H1 (cell line): ENCODE measurements around the gene HARS2. TPM values are rescaled to one million over a fixed set of nuclear protein-coding genes. Genes with fewer than 3 reads are reported as not detected.

Experiments used
- CTCF ChIA-PET: fragments of 300-600 bp; sonication (Branson Sonifier 250); formaldehyde crosslinking; loops from one replicate; lab custom pipeline; 2021; ENCODE audit not compliant: partially characterized antibody; lab: Charles Lee
- POLR2A ChIA-PET: fragments of 300-600 bp; sonication (Branson Sonifier 250); formaldehyde crosslinking; loops from one replicate; lab custom pipeline; 2021; ENCODE audit warnings: inconsistent platforms; ENCODE audit not compliant: partially characterized antibody; lab: Charles Lee
- DNase-seq, 2 experiments: peaks; one replicate each; pipeline versions ENCODE4 v3.0.0 to v3.0.0-alpha.2; 2010 to 2022; ENCODE audit warnings: low spot score in 2 of 2, low read depth in 1 of 2, mixed read lengths in 1 of 2
- FAIRE-seq: peaks from 2 replicates; lab custom pipeline; 2011; peaks lifted over from hg19 to GRCh38; lab: Jason Lieb, UNC
- H2AFZ ChIP-seq: 2 replicates; pipeline ENCODE4 v1.8.1; 2012; ENCODE audit warnings: low read length, inconsistent platforms
- H2AK5ac ChIP-seq: 2 replicates; pipeline ENCODE4 v1.6.1; 2013; ENCODE audit warnings: low read depth, low read length
- H2BK120ac ChIP-seq: replicated peaks from 2 replicates; pipeline ENCODE3; 2013; ENCODE audit warnings: low read depth, low read length, inconsistent platforms
- H2BK12ac ChIP-seq: 2 replicates; pipeline ENCODE4 v1.6.1; 2013; ENCODE audit warnings: low read depth, low read length
- H2BK15ac ChIP-seq: 2 replicates; pipeline ENCODE4 v1.6.1; 2013; ENCODE audit warnings: low read length
- H2BK20ac ChIP-seq: 2 replicates; pipeline ENCODE4 v1.6.1; 2013; ENCODE audit warnings: low read length
- H2BK5ac ChIP-seq: 2 replicates; pipeline ENCODE4 v1.6.1; 2013; ENCODE audit warnings: low read depth, low read length
- H3K14ac ChIP-seq: 2 replicates; pipeline ENCODE4 v1.6.1; 2013; ENCODE audit warnings: inconsistent platforms; ENCODE audit not compliant: insufficient read length
- H3K18ac ChIP-seq: 2 replicates; pipeline ENCODE4 v1.6.1; 2013; ENCODE audit warnings: low read length; ENCODE audit errors: extremely low read depth
- H3K23ac ChIP-seq: 2 replicates; pipeline ENCODE4 v1.6.1; 2013; ENCODE audit warnings: inconsistent platforms; ENCODE audit not compliant: insufficient read length
- H3K23me2 ChIP-seq: 2 replicates; pipeline ENCODE4 v1.6.1; 2013; ENCODE audit warnings: low read depth, low read length
- H3K27ac ChIP-seq: 2 replicates; pipeline ENCODE4 v1.6.1; 2011; ENCODE audit warnings: low read depth, low read length, inconsistent platforms
- H3K27me3 ChIP-seq, 4 experiments: replicated peaks in 1 of 4; 1 replicate in 1 of 4; 2 replicates in 3 of 4; pipeline versions ENCODE4 v1.6.1 to v1.8.1; 2011 to 2013; ENCODE audit warnings: low read length in 3 of 4, mild to moderate bottlenecking in 3 of 4, inconsistent platforms in 2 of 4, mixed read lengths in 2 of 4, moderate library complexity in 1 of 4; ENCODE audit not compliant: control insufficient read depth in 3 of 4, insufficient read depth in 3 of 4; ENCODE audit errors: extremely low read depth in 1 of 4
- H3K36me3 ChIP-seq, 4 experiments: 2 replicates each; pipeline versions ENCODE4 v1.6.1 to v1.8.1; 2011 to 2013; ENCODE audit warnings: mild to moderate bottlenecking in 4 of 4, low read length in 3 of 4, moderate library complexity in 2 of 4, control low read depth in 1 of 4, inconsistent platforms in 1 of 4; ENCODE audit not compliant: insufficient read depth in 4 of 4, control insufficient read depth in 2 of 4
- H3K4ac ChIP-seq: replicated peaks from 2 replicates; pipeline ENCODE3; 2013; ENCODE audit warnings: low read length, low read depth, mixed read lengths, inconsistent platforms; ENCODE audit not compliant: insufficient read length
- H3K4me1 ChIP-seq, 4 experiments: replicated peaks in 1 of 4; 1 replicate in 1 of 4; 2 replicates in 3 of 4; pipeline versions ENCODE4 v1.6.1 to v1.8.1; 2011 to 2013; ENCODE audit warnings: low read length in 3 of 4, inconsistent platforms in 2 of 4, mixed read lengths in 1 of 4; ENCODE audit not compliant: insufficient read depth in 4 of 4, control insufficient read depth in 3 of 4
- H3K4me2 ChIP-seq, 2 experiments: 2 replicates each; pipeline versions ENCODE4 v1.6.1 to v1.8.1; 2011 to 2013; ENCODE audit warnings: low read depth in 2 of 2, low read length in 2 of 2, control low read depth in 1 of 2, inconsistent platforms in 1 of 2, mild to moderate bottlenecking in 1 of 2; ENCODE audit not compliant: insufficient read depth in 1 of 2
- H3K4me3 ChIP-seq, 4 experiments: fragments of 200-600, 300-600 bp in 1 of 4; sonication (generic), shearing (Covaris generic), sonication (Bioruptor Twin) in 1 of 4; 2 replicates each; pipeline versions ENCODE4 v1.5.1 to v1.8.1; 2011 to 2016; ENCODE audit warnings: low read length in 4 of 4, low read depth in 3 of 4, control low read depth in 2 of 4, inconsistent platforms in 2 of 4, mild to moderate bottlenecking in 2 of 4, mixed read lengths in 1 of 4, moderate library complexity in 1 of 4; ENCODE audit not compliant: insufficient read depth in 2 of 4; ENCODE audit errors: extremely low read depth in 1 of 4
- H3K56ac ChIP-seq: replicated peaks from 2 replicates; pipeline ENCODE3; 2013; ENCODE audit warnings: low read depth, mild to moderate bottlenecking, mixed read lengths, low read length, inconsistent platforms; ENCODE audit not compliant: insufficient read length
- H3K79me1 ChIP-seq: 2 replicates; pipeline ENCODE4 v1.6.1; 2013; ENCODE audit warnings: low read depth, low read length, control low read depth
- H3K79me2 ChIP-seq, 2 experiments: 2 replicates each; pipeline versions ENCODE4 v1.6.1 to v1.8.1; 2012 to 2013; ENCODE audit warnings: low read length in 2 of 2, mild to moderate bottlenecking in 2 of 2, inconsistent platforms in 1 of 2; ENCODE audit not compliant: insufficient read depth in 2 of 2, control insufficient read depth in 1 of 2
- H3K9ac ChIP-seq, 4 experiments: replicated peaks in 1 of 4; 1 replicate in 1 of 4; 2 replicates in 3 of 4; pipeline versions ENCODE4 v1.6.1 to v1.8.1; 2011 to 2013; ENCODE audit warnings: low read depth in 3 of 4, low read length in 3 of 4, control low read depth in 2 of 4, mild to moderate bottlenecking in 2 of 4, moderate library complexity in 2 of 4, inconsistent platforms in 1 of 4; ENCODE audit errors: extremely low read depth in 1 of 4
- H3K9me3 ChIP-seq, 2 experiments: 2 replicates each; pipeline versions ENCODE4 v1.6.1 to v1.8.1; 2012 to 2013; ENCODE audit warnings: mild to moderate bottlenecking in 2 of 2, moderate library complexity in 2 of 2, control low read depth in 1 of 2, inconsistent platforms in 1 of 2, low read depth in 1 of 2, low read length in 1 of 2, mixed read lengths in 1 of 2; ENCODE audit not compliant: insufficient read depth in 2 of 2
- H4K20me1 ChIP-seq, 2 experiments: replicated peaks in 1 of 2; 2 replicates each; pipeline versions ENCODE3 to v1.8.1; 2011 to 2013; ENCODE audit warnings: inconsistent platforms in 2 of 2, low read length in 2 of 2, mild to moderate bottlenecking in 1 of 2; ENCODE audit not compliant: insufficient read depth in 2 of 2, control insufficient read depth in 1 of 2
- H4K5ac ChIP-seq: 2 replicates; pipeline ENCODE4 v1.6.1; 2013; ENCODE audit warnings: low read length, low read depth, mixed read lengths, inconsistent platforms; ENCODE audit not compliant: insufficient read length
- H4K8ac ChIP-seq: 2 replicates; pipeline ENCODE4 v1.8.0; 2013; ENCODE audit warnings: mild to moderate bottlenecking, moderate library complexity, low read length, inconsistent platforms; ENCODE audit not compliant: insufficient read depth; ENCODE audit errors: extremely low read depth
- H4K91ac ChIP-seq: replicated peaks from 2 replicates; pipeline ENCODE3; 2013; ENCODE audit warnings: low read length, mixed read lengths, inconsistent platforms; ENCODE audit not compliant: insufficient read length
- BACH1 ChIP-seq: IDR thresholded peaks from 2 replicates; pipeline ENCODE4 v1.6.1; 2012; ENCODE audit warnings: low read length, improper control_type of control experiment
- CBX8 ChIP-seq: fragments of 300-800, 300-1000 bp; sonication (generic); IDR thresholded peaks from 2 replicates; pipeline ENCODE4 v1.7.1; 2016; ENCODE audit warnings: low read depth, low read length, borderline replicate concordance
- CEBPB ChIP-seq: IDR thresholded peaks from 2 replicates; pipeline ENCODE4 v1.6.1; 2012; ENCODE audit warnings: low read depth, low read length
- GTF2F1 ChIP-seq: IDR thresholded peaks from 2 replicates; pipeline ENCODE4 v1.6.1; 2012; ENCODE audit warnings: low read depth, low read length, improper control_type of control experiment, borderline replicate concordance
- JUN ChIP-seq: IDR thresholded peaks from 2 replicates; pipeline ENCODE4 v1.6.1; 2011; ENCODE audit warnings: low read depth, mild to moderate bottlenecking, improper control_type of control experiment, low read length
- POU5F1 ChIP-seq: IDR thresholded peaks from 2 replicates; pipeline ENCODE4 v1.6.1; 2011; ENCODE audit warnings: low read depth, mild to moderate bottlenecking, low read length, moderate library complexity
- TEAD4 ChIP-seq: IDR thresholded peaks from 2 replicates; pipeline ENCODE4 v1.6.1; 2012; ENCODE audit warnings: low read depth, low read length, inconsistent platforms, mixed read lengths
- YY1 ChIP-seq: IDR thresholded peaks from 2 replicates; pipeline ENCODE4 v1.6.1; 2011; ENCODE audit warnings: low read depth, mild to moderate bottlenecking, low read length
- WGBS, 2 experiments: shearing (Covaris generic) in 1 of 2; methylation state at CpG; one replicate each; pipeline versions ENCODE4 v1.1.6 to v1.1.7; 2013 to 2015; ENCODE audit warnings: low lambda C conversion rate in 2 of 2, mixed read lengths in 2 of 2, inconsistent platforms in 1 of 2, low coverage in 1 of 2, missing lambda C conversion rate in 1 of 2; ENCODE audit not compliant: insufficient replicate concordance in 2 of 2, insufficient coverage in 1 of 2, insufficient read length in 1 of 2; ENCODE audit errors: extremely low coverage in 1 of 2, missing lambda C conversion rate in 1 of 2; 5-methylcytosine and 5-hydroxymethylcytosine counted together
- polyA plus RNA-seq, 7 experiments: library from polyadenylated mRNA; depleted of rRNA in 3 of 7; stranded (reverse) in 5 of 7; unstranded in 2 of 7; fragments of >200 nt in 5 of 7; fragments of 200-250 nt in 2 of 7; gene quantifications; 1 replicate in 5 of 7; 2 replicates in 1 of 7; 4 replicates in 1 of 7; pipeline versions ENCODE4 v1.2.1 to v1.2.3, GENCODE V29; 2011 to 2013; ENCODE audit warnings: missing spikeins in 2 of 7, mixed read lengths in 2 of 7
- total RNA-seq: library from RNA; stranded (reverse); fragmentation: NEBNext Ultra II Directional; extraction: Animal tissue kit (Norgen Biotek cat#: 25700); gene quantifications from 2 replicates; pipeline ENCODE4 v1.2.1, GENCODE V29; 2021
- TF ChIP-seq, protein P1 (sequence below), 3 experiments: IDR thresholded peaks; 1 replicate in 2 of 3; 2 replicates in 1 of 3; pipeline versions ENCODE4 v1.5.1 to v1.6.1; 2011; ENCODE audit warnings: low read length in 3 of 3, mild to moderate bottlenecking in 3 of 3, inconsistent platforms in 2 of 3, low read depth in 1 of 3, moderate library complexity in 1 of 3; ENCODE audit not compliant: insufficient read depth in 1 of 3; ENCODE audit errors: control extremely low read depth in 1 of 3
- TF ChIP-seq, protein P2 (sequence below): IDR thresholded peaks from 2 replicates; pipeline ENCODE4 v1.6.1; 2011; ENCODE audit warnings: low read depth, mild to moderate bottlenecking, low read length; ENCODE audit not compliant: insufficient read depth
- TF ChIP-seq, protein P3 (sequence below): IDR thresholded peaks from 2 replicates; pipeline ENCODE4 v1.6.1; 2011; ENCODE audit warnings: low read length, improper control_type of control experiment

The HARS2 gene
- total and polyA plus RNA-seq, 2 of the 8 experiments (the other 6 are each of a cell fraction or from before 2014, with no cell fraction given) = 16.1 to 23.1 TPM

DNA sequence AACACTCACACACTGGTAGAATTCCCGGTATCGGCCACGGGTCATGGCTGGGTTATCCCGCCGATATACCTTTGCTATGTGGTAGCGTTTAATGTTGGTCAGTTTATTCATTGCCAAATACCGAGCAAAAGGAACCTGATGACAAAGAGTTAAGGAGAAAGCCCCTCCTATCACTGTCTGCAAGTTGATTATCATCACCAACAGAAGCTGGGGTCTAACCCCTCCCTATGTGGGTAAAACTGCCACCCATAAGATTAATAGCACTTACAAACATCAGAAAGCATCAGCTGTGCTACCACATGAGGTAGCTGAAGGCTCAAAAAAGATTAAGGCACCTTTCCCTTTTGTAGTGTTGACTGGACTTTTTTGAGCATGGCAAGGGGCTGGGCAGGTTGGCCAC is 12.3 kb upstream of the HARS2 start:
- Histone ChIP-seq H4K91ac (no peak overlapping the region), H3K18ac (no peak overlapping the region), H3K4me2 (no peak overlapping the region), H3K9me3 (no peaks in the 10 kb centered on the region), H2BK12ac (no peak overlapping the region), H3K4me3 (no peak overlapping the region), H3K79me2 (no peaks in the 10 kb centered on the region), H3K79me1 (no peaks in the 10 kb centered on the region), H3K4ac (no peak overlapping the region), H2BK15ac (no peak overlapping the region), H4K8ac (no peak overlapping the region), H3K27me3 (no peaks in the 10 kb centered on the region), H3K23me2 (no peaks in the 10 kb centered on the region), H4K5ac (no peak overlapping the region), H2BK120ac (no peak overlapping the region), H3K36me3 (peaks cover 10 to 52% (median 36%) of the 10 kb centered on the region in 4 experiments), H3K23ac (no peak overlapping the region), H3K9ac (no peak overlapping the region), H4K20me1 (peaks cover 0 to 2% of the 10 kb centered on the region in 2 experiments), H2BK20ac (no peak overlapping the region), H3K27ac (no peak overlapping the region), H3K14ac (no peak overlapping the region), H3K56ac (no peak overlapping the region), H2AFZ (no peak overlapping the region), H2BK5ac (no peak overlapping the region), H3K4me1 (no peaks in the 10 kb centered on the region), H2AK5ac (no peak overlapping the region)
- 95% methylated on average over 7 of the region's 7 CpGs; no CpG with 5 or more reads in 1 of the 2 experiments for WGBS, 2 experiments
- FAIRE-seq = no peak
- DNase-seq = no peak
- ChIA-PET POLR2A (interaction anchor here (1.1 to 3.1 kb wide), 5 partner anchors 10 to 216 kb away, joined by 3 to 8 read pairs (median 5); partner anchors contain the start of genes HARS1 and HARS2), CTCF (no interaction called here)
- TF ChIP-seq TEAD4 = no peak
- TF ChIP-seq CBX8 = no peak
- no peak for TF ChIP-seq BACH1
- no peak for TF ChIP-seq GTF2F1
- no peak for TF ChIP-seq POU5F1
- TF ChIP-seq, protein P1, sequence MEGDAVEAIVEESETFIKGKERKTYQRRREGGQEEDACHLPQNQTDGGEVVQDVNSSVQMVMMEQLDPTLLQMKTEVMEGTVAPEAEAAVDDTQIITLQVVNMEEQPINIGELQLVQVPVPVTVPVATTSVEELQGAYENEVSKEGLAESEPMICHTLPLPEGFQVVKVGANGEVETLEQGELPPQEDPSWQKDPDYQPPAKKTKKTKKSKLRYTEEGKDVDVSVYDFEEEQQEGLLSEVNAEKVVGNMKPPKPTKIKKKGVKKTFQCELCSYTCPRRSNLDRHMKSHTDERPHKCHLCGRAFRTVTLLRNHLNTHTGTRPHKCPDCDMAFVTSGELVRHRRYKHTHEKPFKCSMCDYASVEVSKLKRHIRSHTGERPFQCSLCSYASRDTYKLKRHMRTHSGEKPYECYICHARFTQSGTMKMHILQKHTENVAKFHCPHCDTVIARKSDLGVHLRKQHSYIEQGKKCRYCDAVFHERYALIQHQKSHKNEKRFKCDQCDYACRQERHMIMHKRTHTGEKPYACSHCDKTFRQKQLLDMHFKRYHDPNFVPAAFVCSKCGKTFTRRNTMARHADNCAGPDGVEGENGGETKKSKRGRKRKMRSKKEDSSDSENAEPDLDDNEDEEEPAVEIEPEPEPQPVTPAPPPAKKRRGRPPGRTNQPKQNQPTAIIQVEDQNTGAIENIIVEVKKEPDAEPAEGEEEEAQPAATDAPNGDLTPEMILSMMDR (IDR thresholded peaks at IDR 0.05; ENCODE audit: control extremely low read depth in 1 of 3, insufficient read depth in 1 of 3, low read depth in 1 of 3, low read length in 3 of 3) = no peak
- no peak for TF ChIP-seq YY1
- TF ChIP-seq, protein P2, sequence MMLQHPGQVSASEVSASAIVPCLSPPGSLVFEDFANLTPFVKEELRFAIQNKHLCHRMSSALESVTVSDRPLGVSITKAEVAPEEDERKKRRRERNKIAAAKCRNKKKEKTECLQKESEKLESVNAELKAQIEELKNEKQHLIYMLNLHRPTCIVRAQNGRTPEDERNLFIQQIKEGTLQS = no peak
- no peak for TF ChIP-seq JUN
- TF ChIP-seq CEBPB = no peak
- TF ChIP-seq, protein P3, sequence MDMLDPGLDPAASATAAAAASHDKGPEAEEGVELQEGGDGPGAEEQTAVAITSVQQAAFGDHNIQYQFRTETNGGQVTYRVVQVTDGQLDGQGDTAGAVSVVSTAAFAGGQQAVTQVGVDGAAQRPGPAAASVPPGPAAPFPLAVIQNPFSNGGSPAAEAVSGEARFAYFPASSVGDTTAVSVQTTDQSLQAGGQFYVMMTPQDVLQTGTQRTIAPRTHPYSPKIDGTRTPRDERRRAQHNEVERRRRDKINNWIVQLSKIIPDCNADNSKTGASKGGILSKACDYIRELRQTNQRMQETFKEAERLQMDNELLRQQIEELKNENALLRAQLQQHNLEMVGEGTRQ = no peak
